NCI-H774 (cell line): ENCODE results near the gene ZNF100.
"Not testable (repeated sequence)": the region's sequence is repeated elsewhere in the genome, so short reads cannot be mapped to it uniquely, and the experiment has no call there.

Source experiments
- DNase-seq: peaks from one replicate; lab custom pipeline; 2025; lab: John Stamatoyannopoulos, UW

ZNF100 gene

GRCh38 chr19:21704320-21704719, 63.1 kb downstream of the ZNF100 start:
- no peak for DNase-seq

GRCh38 chr19:21699197-21699596, 68.2 kb downstream of the ZNF100 start:
- DNase-seq, result no peak

GRCh38 chr19:21698215-21698614, 69.2 kb downstream of the ZNF100 start:
- DNase-seq, result no peak

GRCh38 chr19:21697698-21698097, 69.7 kb downstream of the ZNF100 start:
- no peak for DNase-seq

GRCh38 chr19:21694171-21694906, 73.0 kb downstream of the ZNF100 start:
- DNase-seq, result no peak

GRCh38 chr19:21693399-21693798, 74.0 kb downstream of the ZNF100 start:
- DNase-seq, result no peak

- no peak for DNase-seq
Measured at GRCh38 chr19:21691661-21692060, 75.7 kb downstream of the ZNF100 start.

- DNase-seq, result no peak
Measured at GRCh38 chr19:21688464-21688863, 78.9 kb downstream of the ZNF100 start.

- DNase-seq, result no peak
Measured at GRCh38 chr19:21680671-21681070, 86.7 kb downstream of the ZNF100 start.

- DNase-seq, result no peak
Measured at GRCh38 chr19:21680026-21680425, 87.4 kb downstream of the ZNF100 start.

- no peak for DNase-seq
Measured at GRCh38 chr19:21677696-21678418, 89.5 kb downstream of the ZNF100 start.

GRCh38 chr19:21674454-21674853, 92.9 kb downstream of the ZNF100 start:
- DNase-seq, result no peak

GRCh38 chr19:21673479-21673878, 93.9 kb downstream of the ZNF100 start:
- not testable (repeated sequence) for DNase-seq
